NCI-H1048 (cell line): ENCODE data around the gene PTTG1.

Source experiments
- DNase-seq: peaks from one replicate; lab custom pipeline; 2025; lab: John Stamatoyannopoulos, UW

Gene PTTG1

GRCh38 chr5:160421625-160422258 is at the start of gene PTTG1:
Gene PTTG1, plus strand, starts transcription at chr5:160421855. Its CDS starts 458 bp downstream, at chr5:160422313.
- peak; percentile 84 for DNase-seq

- no peak for DNase-seq
These were observed 46.5 kb upstream of the PTTG1 start for GRCh38 chr5:160375166-160375565.

- no peak for DNase-seq
These were observed 46.0 kb upstream of the PTTG1 start for GRCh38 chr5:160375701-160376100.

- DNase-seq: no peak
These were observed 45.2 kb upstream of the PTTG1 start for GRCh38 chr5:160376416-160376815.

GRCh38 chr5:160377651-160378050 is 44.0 kb upstream of the PTTG1 start:
- no peak for DNase-seq

GRCh38 chr5:160378330-160378729 is 43.3 kb upstream of the PTTG1 start:
- no peak for DNase-seq

GRCh38 chr5:160379511-160379910 is 42.1 kb upstream of the PTTG1 start:
- DNase-seq: no peak

GRCh38 chr5:160380041-160380440 is 41.6 kb upstream of the PTTG1 start:
- DNase-seq: no peak

GRCh38 chr5:160382346-160382745 is 39.3 kb upstream of the PTTG1 start:
- no peak for DNase-seq

- DNase-seq: no peak
These were observed 37.0 kb upstream of the PTTG1 start for GRCh38 chr5:160384681-160385080.

GRCh38 chr5:160385496-160385895 is 36.2 kb upstream of the PTTG1 start:
- DNase-seq: no peak

GRCh38 chr5:160387445-160387844 is 34.2 kb upstream of the PTTG1 start:
- DNase-seq: no peak

- DNase-seq: no peak
These were observed 30.6 kb upstream of the PTTG1 start for GRCh38 chr5:160390787-160391696.

GRCh38 chr5:160395111-160395510 is 26.5 kb upstream of the PTTG1 start:
- DNase-seq: no peak

- no peak for DNase-seq
These were observed 24.2 kb upstream of the PTTG1 start for GRCh38 chr5:160397492-160397891.

- DNase-seq: no peak
These were observed 22.8 kb upstream of the PTTG1 start for GRCh38 chr5:160398806-160399205.

- peak; percentile 80 for DNase-seq
These were observed 22.0 kb upstream of the PTTG1 start, which contains the start of gene FAM200C for GRCh38 chr5:160399402-160400353. Gene FAM200C, minus strand, starts transcription at chr5:160400054. Its CDS starts 4,564 bp downstream, at chr5:160395490.

- peak; percentile 74 for DNase-seq
These were observed 2.8 kb upstream of the PTTG1 start, which contains the start of gene SLU7 for GRCh38 chr5:160418561-160419457. Gene SLU7, minus strand, starts transcription at chr5:160419081. Its CDS starts 3,787 bp downstream, at chr5:160415294.

GRCh38 chr5:160419458-160420330 is 2.0 kb upstream of the PTTG1 start:
- DNase-seq: no peak

- no peak for DNase-seq
These were observed 1.4 kb upstream of the PTTG1 start for GRCh38 chr5:160420331-160420610.
